HepG2 (cell line): ENCODE results near the gene SNED1. TPM values are rescaled to one million over a fixed set of nuclear protein-coding genes. Genes with fewer than 3 reads are reported as not detected.

Experiments
- BHLHE40 ChIP-seq: IDR thresholded peaks from 2 replicates; pipeline ENCODE4 v1.6.1; 2011; ENCODE audit warnings: low read length, improper control_type of control experiment
- CAMTA2 ChIP-seq: sonication (generic); formaldehyde crosslinking; IDR thresholded peaks from 2 replicates; pipeline ENCODE4 v1.4.0; 2020; ENCODE audit warnings: mild to moderate bottlenecking, missing genetic modification reagents, borderline replicate concordance
- CBFB ChIP-seq: sonication (generic); formaldehyde crosslinking; IDR thresholded peaks from 2 replicates; pipeline ENCODE4 v1.4.0; 2020; ENCODE audit warnings: missing genetic modification reagents
- CHCHD3 ChIP-seq: sonication (generic); formaldehyde crosslinking; IDR thresholded peaks from 2 replicates; pipeline ENCODE4 v1.8.0; 2022; ENCODE audit warnings: mild to moderate bottlenecking, missing genetic modification reagents, moderate library complexity
- FOXM1 ChIP-seq: sonication (generic); formaldehyde crosslinking; IDR thresholded peaks from 2 replicates; pipeline ENCODE4 v1.5.0; 2020; ENCODE audit warnings: missing genetic modification reagents
- HDAC2 ChIP-seq: sonication (generic); formaldehyde crosslinking; IDR thresholded peaks from 2 replicates; pipeline ENCODE4 v1.4.0; 2020; ENCODE audit warnings: missing genetic modification reagents
- HNRNPUL1 ChIP-seq: fragments of 200-400 bp; formaldehyde crosslinking; IDR thresholded peaks from 2 replicates; pipeline ENCODE4 v1.6.1; 2017; ENCODE audit warnings: low read depth, mild to moderate bottlenecking, low read length, moderate library complexity
- HOMEZ ChIP-seq: IDR thresholded peaks from 2 replicates; pipeline ENCODE4 v1.6.1; 2016; ENCODE audit warnings: low read depth
- HOXA9 ChIP-seq: sonication (generic); formaldehyde crosslinking; IDR thresholded peaks from 2 replicates; pipeline ENCODE4 v1.8.1; 2022; ENCODE audit warnings: missing genetic modification reagents, mild to moderate bottlenecking, moderate library complexity, borderline replicate concordance
- PRPF4 ChIP-seq: fragments of 200-400 bp; formaldehyde crosslinking; IDR thresholded peaks from 2 replicates; pipeline ENCODE4 v1.6.1; 2016; ENCODE audit warnings: low read length, low read depth; ENCODE audit not compliant: poor library complexity, severe bottlenecking
- RARA ChIP-seq: IDR thresholded peaks from 2 replicates; pipeline ENCODE4 v1.6.1; 2016; ENCODE audit warnings: missing genetic modification reagents, missing compliant biosample characterization
- RFX1 ChIP-seq: fragments of 450-650 bp; IDR thresholded peaks from 2 replicates; pipeline ENCODE4 v1.6.1; 2017
- RFXANK ChIP-seq: IDR thresholded peaks from 2 replicates; pipeline ENCODE4 v1.6.1; 2016
- SAP130 ChIP-seq: IDR thresholded peaks from 2 replicates; pipeline ENCODE4 v1.6.1; 2016; ENCODE audit warnings: low read depth
- ZBTB8A ChIP-seq: sonication (generic); formaldehyde crosslinking; IDR thresholded peaks from 2 replicates; pipeline ENCODE4 v1.4.0; 2020; ENCODE audit warnings: mild to moderate bottlenecking, low read depth, missing genetic modification reagents, borderline replicate concordance
- ZNF260 ChIP-seq: sonication (generic); formaldehyde crosslinking; IDR thresholded peaks from 2 replicates; pipeline ENCODE4 v1.4.0; 2020; ENCODE audit warnings: missing genetic modification reagents, low read depth, mild to moderate bottlenecking, borderline replicate concordance
- ZNF703 ChIP-seq: sonication (generic); formaldehyde crosslinking; IDR thresholded peaks from 2 replicates; pipeline ENCODE4 v1.5.1; 2020; ENCODE audit warnings: missing genetic modification reagents, mild to moderate bottlenecking, moderate library complexity, borderline replicate concordance
- ZNF781 ChIP-seq: sonication (generic); formaldehyde crosslinking; IDR thresholded peaks from 2 replicates; pipeline ENCODE4 v1.5.1; 2020; ENCODE audit warnings: borderline replicate concordance, mild to moderate bottlenecking, missing genetic modification reagents; ENCODE audit errors: not compliant biosample characterization
- polyA plus RNA-seq, 8 experiments: library from polyadenylated mRNA; depleted of rRNA in 3 of 8; stranded (reverse) in 7 of 8; unstranded in 1 of 8; fragments of >200 nt; fragmentation: Illumina TruSeq in 4 of 8; extraction: Trizol in 4 of 8; gene quantifications; 2 replicates each; pipeline versions ENCODE4 v1.2.1 to v1.2.3, GENCODE V29; 2011 to 2016; ENCODE audit warnings: low read depth in 4 of 8, missing spikeins in 1 of 8, mixed read lengths in 1 of 8; ENCODE audit not compliant: insufficient read depth in 1 of 8
- total RNA-seq, 5 experiments: library from RNA; depleted of rRNA; stranded (reverse); fragments of >200 nt; fragmentation: Illumina TruSeq; extraction: Trizol; gene quantifications; 2 replicates each; pipeline ENCODE4 v1.2.3, GENCODE V29; 2016; ENCODE audit warnings: low read depth in 1 of 5
- TF ChIP-seq, protein P1 (sequence below): sonication (generic); formaldehyde crosslinking; IDR thresholded peaks from 2 replicates; pipeline ENCODE4 v1.8.1; 2023; ENCODE audit warnings: mild to moderate bottlenecking, missing genetic modification reagents
- TF ChIP-seq, protein P2 (sequence below): IDR thresholded peaks from 2 replicates; pipeline ENCODE4 v1.4.0; 2020; ENCODE audit warnings: mild to moderate bottlenecking, missing genetic modification reagents
- TF ChIP-seq, protein P3 (sequence below): sonication (generic); formaldehyde crosslinking; IDR thresholded peaks from 2 replicates; pipeline ENCODE4 v1.4.0; 2020; ENCODE audit warnings: mild to moderate bottlenecking, missing genetic modification reagents

Gene SNED1
- total and polyA plus RNA-seq, 2 of the 13 experiments (the other 11 are each of a cell fraction or from before 2014, with no cell fraction given) = 0.15 to 0.65 TPM

- no peak for TF ChIP-seq ZBTB8A
- peak; percentile 18; the same call in 1 of the 2 replicates for TF ChIP-seq SAP130 (CRISPR knock-in tag)
- no peak for TF ChIP-seq CHCHD3 (CRISPR knock-in tag)
- TF ChIP-seq ZNF703 = no peak
- TF ChIP-seq RARA (CRISPR knock-in tag) = no peak
- TF ChIP-seq, protein P1, sequence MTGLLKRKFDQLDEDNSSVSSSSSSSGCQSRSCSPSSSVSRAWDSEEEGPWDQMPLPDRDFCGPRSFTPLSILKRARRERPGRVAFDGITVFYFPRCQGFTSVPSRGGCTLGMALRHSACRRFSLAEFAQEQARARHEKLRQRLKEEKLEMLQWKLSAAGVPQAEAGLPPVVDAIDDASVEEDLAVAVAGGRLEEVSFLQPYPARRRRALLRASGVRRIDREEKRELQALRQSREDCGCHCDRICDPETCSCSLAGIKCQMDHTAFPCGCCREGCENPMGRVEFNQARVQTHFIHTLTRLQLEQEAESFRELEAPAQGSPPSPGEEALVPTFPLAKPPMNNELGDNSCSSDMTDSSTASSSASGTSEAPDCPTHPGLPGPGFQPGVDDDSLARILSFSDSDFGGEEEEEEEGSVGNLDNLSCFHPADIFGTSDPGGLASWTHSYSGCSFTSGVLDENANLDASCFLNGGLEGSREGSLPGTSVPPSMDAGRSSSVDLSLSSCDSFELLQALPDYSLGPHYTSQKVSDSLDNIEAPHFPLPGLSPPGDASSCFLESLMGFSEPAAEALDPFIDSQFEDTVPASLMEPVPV (CRISPR knock-in tag) = no peak
- no peak; the same call in 1 of the 2 replicates for TF ChIP-seq CBFB (CRISPR knock-in tag)
- no peak for TF ChIP-seq HOMEZ
- TF ChIP-seq RFX1 = no peak
- TF ChIP-seq, protein P2, sequence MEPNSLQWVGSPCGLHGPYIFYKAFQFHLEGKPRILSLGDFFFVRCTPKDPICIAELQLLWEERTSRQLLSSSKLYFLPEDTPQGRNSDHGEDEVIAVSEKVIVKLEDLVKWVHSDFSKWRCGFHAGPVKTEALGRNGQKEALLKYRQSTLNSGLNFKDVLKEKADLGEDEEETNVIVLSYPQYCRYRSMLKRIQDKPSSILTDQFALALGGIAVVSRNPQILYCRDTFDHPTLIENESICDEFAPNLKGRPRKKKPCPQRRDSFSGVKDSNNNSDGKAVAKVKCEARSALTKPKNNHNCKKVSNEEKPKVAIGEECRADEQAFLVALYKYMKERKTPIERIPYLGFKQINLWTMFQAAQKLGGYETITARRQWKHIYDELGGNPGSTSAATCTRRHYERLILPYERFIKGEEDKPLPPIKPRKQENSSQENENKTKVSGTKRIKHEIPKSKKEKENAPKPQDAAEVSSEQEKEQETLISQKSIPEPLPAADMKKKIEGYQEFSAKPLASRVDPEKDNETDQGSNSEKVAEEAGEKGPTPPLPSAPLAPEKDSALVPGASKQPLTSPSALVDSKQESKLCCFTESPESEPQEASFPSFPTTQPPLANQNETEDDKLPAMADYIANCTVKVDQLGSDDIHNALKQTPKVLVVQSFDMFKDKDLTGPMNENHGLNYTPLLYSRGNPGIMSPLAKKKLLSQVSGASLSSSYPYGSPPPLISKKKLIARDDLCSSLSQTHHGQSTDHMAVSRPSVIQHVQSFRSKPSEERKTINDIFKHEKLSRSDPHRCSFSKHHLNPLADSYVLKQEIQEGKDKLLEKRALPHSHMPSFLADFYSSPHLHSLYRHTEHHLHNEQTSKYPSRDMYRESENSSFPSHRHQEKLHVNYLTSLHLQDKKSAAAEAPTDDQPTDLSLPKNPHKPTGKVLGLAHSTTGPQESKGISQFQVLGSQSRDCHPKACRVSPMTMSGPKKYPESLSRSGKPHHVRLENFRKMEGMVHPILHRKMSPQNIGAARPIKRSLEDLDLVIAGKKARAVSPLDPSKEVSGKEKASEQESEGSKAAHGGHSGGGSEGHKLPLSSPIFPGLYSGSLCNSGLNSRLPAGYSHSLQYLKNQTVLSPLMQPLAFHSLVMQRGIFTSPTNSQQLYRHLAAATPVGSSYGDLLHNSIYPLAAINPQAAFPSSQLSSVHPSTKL (CRISPR knock-in tag) = no peak
- TF ChIP-seq CAMTA2 (CRISPR knock-in tag) = no peak
- TF ChIP-seq RFXANK (CRISPR knock-in tag) = no peak
- TF ChIP-seq HOXA9 (CRISPR knock-in tag) = no peak
- TF ChIP-seq ZNF260 (CRISPR knock-in tag) = no peak
- no peak for TF ChIP-seq ZNF781
- TF ChIP-seq HDAC2 = peak; percentile 38; the same call in 1 of the 2 replicates
- TF ChIP-seq, protein P3, sequence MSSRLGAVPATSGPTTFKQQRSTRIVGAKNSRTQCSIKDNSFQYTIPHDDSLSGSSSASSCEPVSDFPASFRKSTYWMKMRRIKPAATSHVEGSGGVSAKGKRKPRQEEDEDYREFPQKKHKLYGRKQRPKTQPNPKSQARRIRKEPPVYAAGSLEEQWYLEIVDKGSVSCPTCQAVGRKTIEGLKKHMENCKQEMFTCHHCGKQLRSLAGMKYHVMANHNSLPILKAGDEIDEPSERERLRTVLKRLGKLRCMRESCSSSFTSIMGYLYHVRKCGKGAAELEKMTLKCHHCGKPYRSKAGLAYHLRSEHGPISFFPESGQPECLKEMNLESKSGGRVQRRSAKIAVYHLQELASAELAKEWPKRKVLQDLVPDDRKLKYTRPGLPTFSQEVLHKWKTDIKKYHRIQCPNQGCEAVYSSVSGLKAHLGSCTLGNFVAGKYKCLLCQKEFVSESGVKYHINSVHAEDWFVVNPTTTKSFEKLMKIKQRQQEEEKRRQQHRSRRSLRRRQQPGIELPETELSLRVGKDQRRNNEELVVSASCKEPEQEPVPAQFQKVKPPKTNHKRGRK (CRISPR knock-in tag) = no peak
- TF ChIP-seq PRPF4 = no peak
- TF ChIP-seq FOXM1 (CRISPR knock-in tag) = no peak
- no peak for TF ChIP-seq BHLHE40
- TF ChIP-seq HNRNPUL1 = no peak
Observed at GRCh38 chr2:240989451-240990265, 8.8 kb upstream of the SNED1 start (continued).
